Urinary bladder (tissue), 4 donors: ENCODE measurements around the gene TMEM163. TPM values are rescaled to one million over a fixed set of nuclear protein-coding genes. Genes with fewer than 3 reads are reported as not detected.

Experiments used
- DNase-seq: peaks from one replicate; pipeline ENCODE4 v3.0.0-alpha.2; 2015; ENCODE audit errors: extremely low spot score
- H3K27ac ChIP-seq: one replicate; pipeline ENCODE4 v1.5.1; 2013; ENCODE audit warnings: low read depth, mild to moderate bottlenecking, moderate library complexity
- H3K36me3 ChIP-seq: one replicate; pipeline ENCODE4 v1.6.1; 2013; ENCODE audit warnings: mild to moderate bottlenecking, moderate library complexity; ENCODE audit not compliant: insufficient read depth
- H3K4me1 ChIP-seq: one replicate; pipeline ENCODE4 v1.6.1; 2013; ENCODE audit warnings: mild to moderate bottlenecking, moderate library complexity; ENCODE audit not compliant: insufficient read depth
- H3K4me3 ChIP-seq: one replicate; pipeline ENCODE4 v1.5.1; 2013; ENCODE audit warnings: low read depth, low read length
- WGBS: extraction: QIAGEN DNeasy Blood & Tissue Kit; methylation state at CpG from one replicate; pipeline ENCODE4 v1.1.7; 2013; 5-methylcytosine and 5-hydroxymethylcytosine counted together
- polyA plus RNA-seq: library from polyadenylated mRNA; stranded (reverse); fragments of 200-250 nt; gene quantifications from one replicate; pipeline ENCODE4 v1.2.3, GENCODE V29; 2013
- total RNA-seq: library from RNA; depleted of rRNA; stranded (reverse); fragments of >200 nt; gene quantifications from one replicate; pipeline ENCODE4 v1.2.3, GENCODE V29; 2014
- donor health status: healthy with polysubstance abuse.
- donor health status: healthy.

The TMEM163 gene
- total and polyA plus RNA-seq, 2 donors = 1.6 to 2.4 TPM

DNA sequence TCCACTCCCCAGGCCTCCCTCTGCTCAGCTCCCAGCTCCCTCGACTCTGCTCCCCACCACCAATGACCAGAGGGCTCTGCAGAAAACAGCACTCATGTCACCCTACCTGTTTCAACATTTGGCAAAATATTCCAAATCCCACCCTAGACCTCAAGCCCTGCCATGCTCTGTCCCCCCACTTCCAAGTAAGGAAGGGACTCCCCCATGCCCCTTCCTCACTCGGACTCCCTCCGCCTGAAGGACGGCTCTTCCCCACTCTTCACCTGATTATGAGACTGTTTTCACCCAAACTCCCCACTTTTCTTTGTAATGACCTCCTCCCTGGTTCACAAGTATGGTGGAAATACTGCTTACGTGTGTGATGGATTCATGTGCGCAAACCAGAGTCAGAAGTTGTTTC lies 256.5 kb downstream of the TMEM163 start:
- DNase-seq = no peak
- Histone ChIP-seq H3K4me1 (no peaks in the 10 kb centered on the region), H3K36me3 (no peaks in the 10 kb centered on the region), H3K4me3 (no peak overlapping the region), H3K27ac (no peak overlapping the region)
- WGBS = 88% methylated on average over 6 of the region's 6 CpGs

DNA sequence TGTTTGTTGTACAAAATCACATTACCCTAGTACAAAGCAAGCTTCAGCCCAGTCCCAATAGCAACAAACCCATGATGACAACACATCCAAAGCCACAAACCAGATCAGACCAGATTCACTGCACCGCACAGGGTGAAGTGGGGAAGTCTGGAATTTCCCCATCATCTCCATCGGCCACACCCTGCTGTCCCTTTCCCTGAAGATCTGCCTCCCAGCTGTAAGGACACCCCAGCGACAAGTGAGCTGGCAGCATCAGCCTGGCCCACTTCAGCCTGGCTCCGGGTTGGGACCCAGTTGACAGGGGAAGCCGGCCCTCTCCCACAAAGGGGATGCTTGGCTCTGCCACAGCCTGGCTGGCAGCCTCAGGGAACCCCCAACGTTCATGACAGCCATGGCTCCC lies 257.3 kb downstream of the TMEM163 start:
- WGBS = 75% methylated on average over 6 of the region's 6 CpGs
- no peak for DNase-seq
- H3K27ac ChIP-seq = no peak overlapping the region
- no peaks in the 10 kb centered on the region for H3K4me1 ChIP-seq
- no peaks in the 10 kb centered on the region for H3K36me3 ChIP-seq
- no peak overlapping the region for H3K4me3 ChIP-seq

DNA sequence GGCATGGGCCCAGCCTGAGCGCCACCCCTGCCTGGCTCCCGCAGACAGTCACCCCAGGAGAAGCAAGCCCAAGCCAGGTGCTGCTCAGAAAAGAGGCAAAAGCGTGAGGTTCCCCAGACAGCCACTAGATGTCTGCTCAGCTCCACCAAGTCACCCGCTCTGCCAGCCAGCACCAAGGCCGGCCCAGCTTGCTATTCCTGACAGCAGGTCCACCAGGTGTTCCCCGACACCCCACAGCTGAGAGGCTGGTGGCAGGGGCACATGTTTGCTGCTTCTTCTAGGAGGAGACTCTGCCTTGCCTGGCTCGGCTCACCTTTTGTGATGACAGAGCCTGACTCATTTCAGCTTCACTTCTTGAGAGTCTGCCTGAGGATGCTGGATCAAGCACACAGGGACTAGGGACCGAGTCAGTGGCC lies 258.2 kb downstream of the TMEM163 start:
- no peak overlapping the region for H3K4me3 ChIP-seq
- no peaks in the 10 kb centered on the region for H3K4me1 ChIP-seq
- DNase-seq = peak; percentile 4
- no peaks in the 10 kb centered on the region for H3K36me3 ChIP-seq
- 42% methylated on average over 8 of the region's 8 CpGs for whole genome bisulfite sequencing
- H3K27ac ChIP-seq = no peak overlapping the region

DNA sequence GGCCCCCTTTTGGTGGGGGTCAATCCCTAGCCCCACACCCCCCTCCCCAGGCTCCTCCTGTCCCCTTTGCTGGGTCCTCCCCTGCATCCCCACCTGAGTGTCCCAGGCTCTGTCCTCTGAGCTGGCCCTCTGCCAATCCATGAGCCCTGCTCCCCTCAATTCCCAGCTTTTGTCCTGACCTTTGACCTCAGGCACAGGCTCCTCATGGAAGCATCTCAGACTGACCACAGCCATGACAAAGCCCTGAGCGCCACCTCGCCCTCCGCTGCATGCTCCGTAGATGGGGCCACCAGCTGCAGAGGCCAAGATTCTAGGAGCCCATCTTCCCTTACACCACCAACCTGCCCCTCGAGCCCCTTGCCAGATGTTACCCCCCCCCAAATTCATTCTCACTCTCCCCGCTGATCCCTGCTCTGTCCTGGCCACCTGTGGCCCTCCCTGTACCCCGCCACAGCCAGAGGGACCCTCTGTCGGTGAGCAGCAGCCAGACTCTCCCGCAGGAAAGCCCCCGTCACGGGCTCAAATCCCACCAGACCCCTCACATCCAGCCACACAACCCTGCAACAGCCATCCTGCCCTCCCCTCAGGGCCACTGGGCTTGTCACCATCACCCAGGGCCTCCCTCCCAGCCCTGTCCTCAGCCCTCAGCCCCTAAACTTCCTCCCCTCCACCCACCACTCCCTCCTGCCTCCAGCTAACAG lies 258.9 kb downstream of the TMEM163 start:
- Histone ChIP-seq H3K36me3 (no peaks in the 10 kb centered on the region), H3K4me1 (no peaks in the 10 kb centered on the region), H3K4me3 (no peak overlapping the region), H3K27ac (no peak overlapping the region)
- no peak for DNase-seq
- WGBS = 90% methylated on average over 11 of the region's 11 CpGs

DNA sequence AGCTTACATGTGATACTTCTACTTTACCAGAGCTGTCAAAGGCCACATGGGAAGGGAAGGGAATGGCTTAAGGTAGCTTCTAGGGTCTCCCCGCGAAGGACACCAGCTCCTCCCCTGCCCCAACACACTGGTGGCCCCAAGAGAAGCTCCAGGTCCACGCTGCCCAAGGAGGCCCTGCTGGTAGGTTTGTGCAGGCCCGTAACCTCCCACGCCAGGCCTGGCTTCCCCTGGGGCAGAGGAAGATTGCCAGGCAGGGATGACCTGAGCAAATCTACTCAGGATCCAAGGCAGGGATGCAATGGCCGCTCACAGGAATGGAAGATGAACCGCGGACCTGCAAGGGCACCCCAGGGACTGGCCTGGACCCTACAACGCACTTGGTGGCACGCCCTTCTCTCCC lies 259.9 kb downstream of the TMEM163 start:
- DNase-seq = no peak
- Histone ChIP-seq H3K27ac (no peak overlapping the region), H3K4me1 (no peaks in the 10 kb centered on the region), H3K36me3 (no peaks in the 10 kb centered on the region), H3K4me3 (no peak overlapping the region)
- WGBS = 94% methylated on average over 10 of the region's 10 CpGs

DNA sequence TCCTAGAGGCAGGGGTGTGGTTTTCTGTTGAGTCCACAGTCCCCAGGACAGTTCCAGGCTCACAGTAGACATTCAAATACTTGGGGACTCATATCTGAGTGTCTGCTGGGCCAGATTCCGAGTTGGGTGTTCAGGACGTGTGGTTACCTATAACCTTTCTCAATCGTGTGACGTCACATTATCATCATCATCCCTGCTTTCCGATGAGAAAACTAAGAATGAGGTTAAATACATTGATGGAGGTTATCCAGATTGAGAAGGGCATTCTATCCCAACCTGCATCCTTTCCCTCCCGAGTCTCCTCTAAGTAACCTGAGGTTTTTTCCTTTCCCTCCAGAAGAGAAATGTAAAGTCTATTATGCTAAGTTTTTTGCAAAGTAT lies 260.3 kb downstream of the TMEM163 start:
- no peak overlapping the region for H3K4me3 ChIP-seq
- H3K4me1 ChIP-seq = no peaks in the 10 kb centered on the region
- H3K36me3 ChIP-seq = no peaks in the 10 kb centered on the region
- H3K27ac ChIP-seq = no peak overlapping the region
- no peak for DNase-seq
- 92% methylated on average over 6 of the region's 6 CpGs for WGBS

DNA sequence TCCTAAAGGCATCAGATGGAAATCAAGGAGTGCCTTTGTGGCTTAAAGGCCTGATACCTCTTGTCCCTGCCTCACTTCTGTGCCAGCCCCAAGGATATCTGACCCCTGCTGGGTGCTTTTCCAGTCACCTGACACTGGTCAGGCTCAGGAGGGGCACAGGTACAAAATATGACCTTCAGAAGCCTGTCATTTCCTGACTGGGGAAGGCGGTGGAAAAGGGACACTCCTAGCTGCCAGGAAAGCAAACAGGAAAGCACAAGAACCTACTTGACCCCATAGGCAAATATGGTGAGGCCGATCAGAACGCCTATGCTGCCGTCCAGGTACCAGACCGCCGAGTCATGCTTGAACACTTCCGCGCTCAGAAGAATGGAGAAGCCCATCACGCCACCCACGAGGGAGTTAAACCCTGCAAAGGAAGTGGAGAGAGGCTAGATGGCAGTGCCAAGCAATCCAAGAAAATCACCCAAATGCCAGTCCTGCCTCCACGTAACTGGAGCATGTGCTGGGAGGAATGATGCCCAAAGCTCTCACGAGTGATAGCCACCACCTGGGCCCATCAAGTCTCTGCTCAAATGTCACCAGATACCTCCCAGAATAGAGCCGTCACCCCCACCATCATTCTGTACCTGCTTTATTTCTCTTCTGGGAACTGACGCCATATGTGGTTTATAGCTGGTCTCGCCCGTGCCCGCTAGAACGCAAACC lies 260.9 kb downstream of the TMEM163 start:
- Histone ChIP-seq H3K4me3 (no peak overlapping the region), H3K4me1 (no peaks in the 10 kb centered on the region), H3K36me3 (no peaks in the 10 kb centered on the region), H3K27ac (no peak overlapping the region)
- 87% methylated on average over 18 of the region's 18 CpGs for WGBS
- no peak for DNase-seq

DNA sequence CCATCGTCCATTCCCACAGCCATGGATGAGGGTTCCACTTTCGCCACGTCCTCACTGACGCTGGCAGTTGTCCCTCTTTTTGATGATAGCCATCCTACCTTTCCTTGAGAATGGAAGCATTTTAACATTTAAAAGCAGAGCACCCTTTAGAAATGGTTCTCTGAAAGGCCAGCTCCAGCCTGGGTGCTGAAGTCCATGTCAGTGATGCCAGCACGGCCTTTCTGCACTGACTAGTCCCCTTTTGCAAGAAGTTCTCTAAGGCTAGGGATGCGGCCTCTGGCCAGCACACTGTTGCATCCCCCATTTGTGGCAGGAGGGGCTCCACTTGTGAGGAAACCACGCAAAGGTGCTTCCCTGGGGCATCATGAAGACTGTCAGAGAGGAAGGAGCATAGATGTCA lies 261.4 kb downstream of the TMEM163 start:
- no peak overlapping the region for H3K4me3 ChIP-seq
- WGBS = 93% methylated on average over 7 of the region's 7 CpGs
- no peak overlapping the region for H3K27ac ChIP-seq
- no peaks in the 10 kb centered on the region for H3K4me1 ChIP-seq
- H3K36me3 ChIP-seq = no peaks in the 10 kb centered on the region
- no peak for DNase-seq

DNA sequence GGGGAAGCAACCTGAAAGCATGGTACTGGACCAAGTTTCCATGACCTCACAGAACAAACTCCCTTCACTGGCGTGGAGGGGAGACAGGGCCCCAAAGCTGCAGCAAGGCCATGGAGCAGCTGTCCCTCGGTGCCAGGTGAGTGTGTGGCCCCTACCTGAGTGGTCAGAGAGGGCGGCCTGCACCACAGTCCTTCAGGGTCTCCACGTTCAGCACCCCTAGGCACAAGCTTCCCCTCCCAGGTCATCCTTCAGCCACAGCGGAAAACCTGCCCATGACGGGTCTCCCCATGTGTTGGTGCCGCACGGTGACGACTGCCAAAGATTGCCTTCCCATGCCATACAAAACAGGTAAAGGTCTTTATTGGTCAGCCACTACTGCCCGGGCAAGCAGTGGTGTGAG lies 263.4 kb downstream of the TMEM163 start:
- Histone ChIP-seq H3K4me1 (no peaks in the 10 kb centered on the region), H3K27ac (no peak overlapping the region), H3K4me3 (no peak overlapping the region), H3K36me3 (no peaks in the 10 kb centered on the region)
- 95% methylated on average over 10 of the region's 10 CpGs for whole genome bisulfite sequencing
- no peak for DNase-seq

DNA sequence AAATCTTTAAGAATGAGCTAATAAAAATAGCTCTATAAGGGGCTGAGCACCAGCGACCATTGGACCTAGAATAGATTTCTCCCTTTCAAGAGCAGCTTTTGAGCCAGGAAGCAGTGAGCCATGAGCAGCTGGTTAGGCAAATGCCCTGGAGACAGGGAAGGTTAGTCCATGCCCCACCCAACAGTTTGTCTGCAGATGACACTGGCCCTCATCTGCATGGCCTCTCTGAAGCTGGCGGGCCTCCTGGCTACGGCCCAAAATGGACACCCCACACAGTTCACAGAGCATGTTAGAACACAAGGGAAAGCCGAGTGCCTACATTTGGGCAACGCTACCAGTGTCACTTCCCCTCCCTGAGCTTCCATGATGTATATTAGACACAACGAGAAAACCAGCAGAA lies 263.9 kb downstream of the TMEM163 start:
- H3K27ac ChIP-seq = no peak overlapping the region
- 78% methylated on average over 6 of the region's 6 CpGs for WGBS
- no peak overlapping the region for H3K4me3 ChIP-seq
- H3K4me1 ChIP-seq = no peaks in the 10 kb centered on the region
- DNase-seq = no peak
- H3K36me3 ChIP-seq = no peaks in the 10 kb centered on the region

DNA sequence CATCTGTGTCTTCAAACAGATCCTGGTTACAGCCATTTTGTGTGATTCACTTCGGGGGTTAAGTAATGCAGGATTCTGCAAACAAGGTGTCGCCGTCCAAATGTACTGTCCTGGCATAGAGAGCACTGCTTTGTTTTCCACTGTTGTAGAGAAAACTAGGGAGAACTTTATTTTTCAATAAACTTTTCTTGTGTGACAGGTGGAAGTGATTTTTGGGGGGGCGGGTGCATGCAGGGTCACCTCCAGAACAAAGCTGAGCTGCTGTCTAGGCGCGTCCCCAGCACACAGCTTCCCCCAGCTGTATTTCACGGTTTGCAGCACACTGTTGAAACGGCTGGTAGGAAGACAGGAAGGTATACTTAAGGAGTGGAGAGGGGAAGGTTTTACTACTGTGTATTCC lies 264.4 kb downstream of the TMEM163 start:
- no peaks in the 10 kb centered on the region for H3K4me1 ChIP-seq
- H3K27ac ChIP-seq = no peak overlapping the region
- DNase-seq = no peak
- WGBS = 77% methylated on average over 8 of the region's 8 CpGs
- no peak overlapping the region for H3K4me3 ChIP-seq
- no peaks in the 10 kb centered on the region for H3K36me3 ChIP-seq

DNA sequence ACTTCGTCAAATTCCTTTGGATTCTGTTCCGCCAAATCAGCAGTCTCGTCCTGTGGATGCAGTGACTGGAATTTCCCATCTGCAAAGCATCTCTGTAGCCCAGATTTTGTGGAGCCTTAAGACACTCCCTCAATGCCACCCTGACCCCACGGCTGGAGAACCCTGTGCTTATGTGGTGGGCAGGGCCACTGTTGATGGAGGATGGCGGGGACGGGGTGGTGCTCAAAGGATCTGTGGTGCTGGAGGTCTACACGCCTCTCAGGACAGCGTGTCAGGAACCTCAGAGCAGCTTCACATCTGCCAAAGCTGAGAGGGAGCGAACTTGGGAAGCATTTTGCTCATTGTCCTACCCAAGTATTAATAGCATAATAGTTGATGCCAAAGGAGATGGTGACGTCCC lies 264.8 kb downstream of the TMEM163 start:
- no peaks in the 10 kb centered on the region for H3K36me3 ChIP-seq
- H3K4me3 ChIP-seq = no peak overlapping the region
- no peak for DNase-seq
- 84% methylated on average over 10 of the region's 10 CpGs for WGBS
- H3K27ac ChIP-seq = no peak overlapping the region
- H3K4me1 ChIP-seq = no peaks in the 10 kb centered on the region

DNA sequence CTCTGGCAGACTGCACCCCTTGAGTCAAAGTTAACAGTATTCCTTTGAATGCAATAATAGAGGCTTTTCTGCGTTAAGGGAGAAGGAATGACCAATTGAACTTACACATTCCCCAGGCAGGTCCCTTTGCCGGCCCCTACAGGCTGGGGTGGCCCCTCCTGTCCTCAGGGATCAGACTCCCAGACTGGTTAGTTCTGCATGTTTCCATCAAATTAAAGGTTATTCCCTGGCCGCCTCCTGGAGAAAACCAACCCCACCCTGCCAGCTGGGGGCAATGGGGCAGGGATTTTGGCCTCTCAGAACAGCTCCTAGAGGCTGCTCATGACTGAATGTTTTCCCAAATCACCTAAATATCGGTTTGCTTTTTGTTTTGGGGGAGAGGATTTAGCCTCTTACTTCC lies 265.3 kb downstream of the TMEM163 start:
- Histone ChIP-seq H3K27ac (no peak overlapping the region), H3K36me3 (no peaks in the 10 kb centered on the region), H3K4me3 (no peak overlapping the region), H3K4me1 (no peaks in the 10 kb centered on the region)
- no peak for DNase-seq
- 73% methylated on average over 4 of the region's 4 CpGs for WGBS

DNA sequence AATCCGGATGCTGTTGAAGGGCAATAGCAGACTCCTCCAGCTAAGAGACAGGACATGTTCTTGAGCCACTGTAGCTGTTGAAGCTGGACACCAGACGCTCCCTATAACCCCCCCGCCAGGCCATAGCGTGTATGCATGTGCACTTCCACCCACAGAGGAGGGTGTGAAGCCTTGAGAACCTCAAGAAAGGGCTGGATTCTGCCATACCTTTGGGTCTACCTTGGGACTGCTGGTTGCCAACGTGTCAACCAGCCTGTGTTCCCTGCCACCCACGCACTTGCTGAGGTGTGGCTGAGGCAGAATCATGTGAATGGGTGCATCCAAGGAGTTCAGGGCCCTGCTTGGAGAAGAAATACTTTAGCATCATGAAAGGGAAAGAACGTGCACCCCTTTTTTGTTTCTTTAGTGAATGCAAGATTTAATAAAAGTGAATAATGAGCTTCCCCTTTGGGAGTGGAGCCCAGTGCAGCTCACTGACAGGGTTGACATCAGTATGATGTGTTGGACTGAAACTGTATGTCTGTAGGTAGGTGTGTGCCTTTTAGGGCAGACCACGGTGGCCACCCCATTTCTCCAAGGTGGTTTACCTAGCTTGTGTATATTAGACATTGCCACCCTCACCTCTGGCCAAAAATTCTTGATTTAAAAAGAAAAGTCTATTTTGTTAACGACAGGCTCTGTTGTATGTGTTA lies 266.6 kb downstream of the TMEM163 start:
- H3K4me1 ChIP-seq = no peaks in the 10 kb centered on the region
- DNase-seq = no peak
- no peak overlapping the region for H3K27ac ChIP-seq
- WGBS = 89% methylated on average over 9 of the region's 9 CpGs
- no peak overlapping the region for H3K4me3 ChIP-seq
- no peaks in the 10 kb centered on the region for H3K36me3 ChIP-seq
